K562 treated with DMSO at 1 percent for 24 hours (cell line): ENCODE measurements around the gene HEPH. TPM values are rescaled to one million over a fixed set of nuclear protein-coding genes. Genes with fewer than 3 reads are reported as not detected.

Experiments
- total RNA-seq: library from RNA; unstranded; fragments of 300-600 nt; gene quantifications from 2 replicates; pipeline ENCODE4 v1.2.3, GENCODE V29; 2022; ENCODE audit warnings: low read depth; ENCODE audit not compliant: insufficient read depth

Gene HEPH, protein sequence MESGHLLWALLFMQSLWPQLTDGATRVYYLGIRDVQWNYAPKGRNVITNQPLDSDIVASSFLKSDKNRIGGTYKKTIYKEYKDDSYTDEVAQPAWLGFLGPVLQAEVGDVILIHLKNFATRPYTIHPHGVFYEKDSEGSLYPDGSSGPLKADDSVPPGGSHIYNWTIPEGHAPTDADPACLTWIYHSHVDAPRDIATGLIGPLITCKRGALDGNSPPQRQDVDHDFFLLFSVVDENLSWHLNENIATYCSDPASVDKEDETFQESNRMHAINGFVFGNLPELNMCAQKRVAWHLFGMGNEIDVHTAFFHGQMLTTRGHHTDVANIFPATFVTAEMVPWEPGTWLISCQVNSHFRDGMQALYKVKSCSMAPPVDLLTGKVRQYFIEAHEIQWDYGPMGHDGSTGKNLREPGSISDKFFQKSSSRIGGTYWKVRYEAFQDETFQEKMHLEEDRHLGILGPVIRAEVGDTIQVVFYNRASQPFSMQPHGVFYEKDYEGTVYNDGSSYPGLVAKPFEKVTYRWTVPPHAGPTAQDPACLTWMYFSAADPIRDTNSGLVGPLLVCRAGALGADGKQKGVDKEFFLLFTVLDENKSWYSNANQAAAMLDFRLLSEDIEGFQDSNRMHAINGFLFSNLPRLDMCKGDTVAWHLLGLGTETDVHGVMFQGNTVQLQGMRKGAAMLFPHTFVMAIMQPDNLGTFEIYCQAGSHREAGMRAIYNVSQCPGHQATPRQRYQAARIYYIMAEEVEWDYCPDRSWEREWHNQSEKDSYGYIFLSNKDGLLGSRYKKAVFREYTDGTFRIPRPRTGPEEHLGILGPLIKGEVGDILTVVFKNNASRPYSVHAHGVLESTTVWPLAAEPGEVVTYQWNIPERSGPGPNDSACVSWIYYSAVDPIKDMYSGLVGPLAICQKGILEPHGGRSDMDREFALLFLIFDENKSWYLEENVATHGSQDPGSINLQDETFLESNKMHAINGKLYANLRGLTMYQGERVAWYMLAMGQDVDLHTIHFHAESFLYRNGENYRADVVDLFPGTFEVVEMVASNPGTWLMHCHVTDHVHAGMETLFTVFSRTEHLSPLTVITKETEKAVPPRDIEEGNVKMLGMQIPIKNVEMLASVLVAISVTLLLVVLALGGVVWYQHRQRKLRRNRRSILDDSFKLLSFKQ
- total RNA-seq: 30.8 and 31.6 TPM in 2 replicates

DNA sequence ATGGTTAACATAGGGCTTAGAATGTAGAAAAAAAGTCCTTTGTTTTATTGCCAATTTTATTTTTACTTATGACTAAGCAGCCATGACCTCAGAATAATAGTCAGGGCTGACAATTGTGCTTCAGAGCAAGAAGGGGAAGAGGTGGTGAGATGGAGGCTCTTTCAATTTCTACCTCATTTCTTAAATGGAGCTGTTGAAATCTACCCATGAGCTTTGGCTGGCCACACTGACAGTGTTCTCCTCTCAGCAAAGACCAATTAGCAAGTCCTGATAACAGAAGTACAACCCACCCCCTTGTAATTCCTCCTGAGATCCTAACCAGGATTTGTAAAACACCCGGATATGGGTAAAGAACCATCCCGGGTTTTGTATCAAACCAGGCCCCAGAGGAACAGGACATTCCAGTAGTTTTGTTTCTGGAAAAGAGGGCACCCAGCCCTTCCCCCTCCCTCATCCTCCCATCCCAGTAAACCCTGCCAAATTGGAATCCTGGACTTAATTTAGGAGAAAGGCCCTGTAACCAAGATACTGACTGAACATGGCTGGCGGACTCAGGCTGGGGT is at the start of gene HEPH:
Gene HEPH, plus strand, starts transcription at position 399 of the 563 bp plus-strand sequence. CDS start 6,324 bp downstream, outside the sequence.

Other genes with a start within 250 kb of the HEPH start
- gene VSIG4, start 124.2 kb upstream of the HEPH start, total RNA-seq: 0.24 and 0.47 TPM in 2 replicates